Measurements from ENCODE around the gene ANK3. TPM values are rescaled to one million over a fixed set of nuclear protein-coding genes. Genes with fewer than 3 reads are reported as not detected.
A peak's percentile ranks its signal among the peaks of the same experiment; 100 is the strongest.

Gene ANK3
- total RNA-seq, 1 experiment from 2014 or later = 69.6 TPM

DNA sequence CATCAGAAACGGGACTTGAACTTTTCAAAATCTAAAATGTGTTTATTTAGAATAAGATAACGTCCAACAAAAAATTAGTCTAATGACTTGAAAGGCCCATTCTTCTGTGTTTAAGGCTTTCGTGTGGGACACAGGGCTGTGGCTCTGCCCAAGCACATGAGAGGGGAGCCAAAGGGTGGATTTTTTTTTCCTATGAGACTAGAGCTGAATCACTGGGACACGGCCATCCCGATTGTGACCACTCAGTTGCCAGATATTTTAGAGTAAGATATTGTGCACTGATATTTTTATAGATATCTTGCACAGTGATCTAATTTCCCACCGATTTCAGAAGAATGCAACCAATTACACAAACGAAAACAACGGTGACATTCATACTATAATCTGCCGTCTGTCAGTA, 99.9 kb downstream of the ANK3 start (continued):
- TF ChIP-seq ZNF138 (CRISPR knock-in tag; conservative IDR thresholded peaks at IDR 0.05) (no peak), CREB1 (CRISPR knock-in tag; IDR thresholded peaks at IDR 0.05) (no peak)
- TF ChIP-seq, protein P1, sequence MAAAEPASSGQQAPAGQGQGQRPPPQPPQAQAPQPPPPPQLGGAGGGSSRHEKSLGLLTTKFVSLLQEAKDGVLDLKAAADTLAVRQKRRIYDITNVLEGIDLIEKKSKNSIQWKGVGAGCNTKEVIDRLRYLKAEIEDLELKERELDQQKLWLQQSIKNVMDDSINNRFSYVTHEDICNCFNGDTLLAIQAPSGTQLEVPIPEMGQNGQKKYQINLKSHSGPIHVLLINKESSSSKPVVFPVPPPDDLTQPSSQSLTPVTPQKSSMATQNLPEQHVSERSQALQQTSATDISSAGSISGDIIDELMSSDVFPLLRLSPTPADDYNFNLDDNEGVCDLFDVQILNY (CRISPR knock-in tag; IDR thresholded peaks at IDR 0.05) = no peak
- TF ChIP-seq, protein P2, sequence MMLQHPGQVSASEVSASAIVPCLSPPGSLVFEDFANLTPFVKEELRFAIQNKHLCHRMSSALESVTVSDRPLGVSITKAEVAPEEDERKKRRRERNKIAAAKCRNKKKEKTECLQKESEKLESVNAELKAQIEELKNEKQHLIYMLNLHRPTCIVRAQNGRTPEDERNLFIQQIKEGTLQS (CRISPR knock-in tag; conservative IDR thresholded peaks at IDR 0.05) = no peak

DNA sequence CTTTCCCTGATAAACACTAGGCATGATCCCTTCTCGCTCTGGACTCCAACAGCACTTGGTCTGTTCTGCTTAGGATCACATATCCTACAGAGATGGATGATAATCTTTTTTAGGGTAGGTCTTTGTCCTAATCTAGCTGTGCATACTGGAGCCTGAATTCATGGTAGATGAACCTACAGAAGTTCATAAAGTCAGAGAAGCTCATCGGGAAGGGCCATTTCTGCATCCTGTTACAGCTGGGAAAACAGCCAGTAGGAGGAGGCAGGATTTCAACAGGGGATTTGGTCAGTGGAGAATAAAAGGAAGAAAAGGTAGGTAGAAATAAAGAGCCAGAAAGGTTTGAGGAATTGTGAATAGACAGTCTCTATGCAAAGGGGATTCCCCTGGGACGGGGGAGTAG, 101.4 kb downstream of the ANK3 start:
- no peak overlapping the region for H3K4me3 Mint-ChIP-seq
- H3K27me3 Mint-ChIP-seq (ENCODE audit: low read depth) = no peaks in the 10 kb centered on the region
- no peak overlapping the region; the same call in 1 of the 2 replicates for H3K27ac Mint-ChIP-seq
- H3K9me3 Mint-ChIP-seq = no peaks in the 10 kb centered on the region
- DNase-seq (ENCODE audit: low spot score) (no peak), ATAC-seq (peak; percentile 39)
- POLR2A ChIA-PET = no interaction called here
- TF ChIP-seq CREM (CRISPR knock-in tag; IDR thresholded peaks at IDR 0.05) (no peak), NR2C2 (CRISPR knock-in tag; IDR thresholded peaks at IDR 0.05) (no peak), RORB (CRISPR knock-in tag; IDR thresholded peaks at IDR 0.05) (no peak), FOXP1 (CRISPR knock-in tag; IDR thresholded peaks at IDR 0.05; ENCODE audit: borderline replicate concordance) (no peak), EMX1 (CRISPR knock-in tag; IDR thresholded peaks at IDR 0.05) (no peak), SP1 (CRISPR knock-in tag; conservative IDR thresholded peaks at IDR 0.05) (no peak), NR1H2 (CRISPR knock-in tag; IDR thresholded peaks at IDR 0.05) (no peak), MXD4 (CRISPR knock-in tag; IDR thresholded peaks at IDR 0.05; ENCODE audit: borderline replicate concordance) (no peak)
- TF ChIP-seq, protein P3, sequence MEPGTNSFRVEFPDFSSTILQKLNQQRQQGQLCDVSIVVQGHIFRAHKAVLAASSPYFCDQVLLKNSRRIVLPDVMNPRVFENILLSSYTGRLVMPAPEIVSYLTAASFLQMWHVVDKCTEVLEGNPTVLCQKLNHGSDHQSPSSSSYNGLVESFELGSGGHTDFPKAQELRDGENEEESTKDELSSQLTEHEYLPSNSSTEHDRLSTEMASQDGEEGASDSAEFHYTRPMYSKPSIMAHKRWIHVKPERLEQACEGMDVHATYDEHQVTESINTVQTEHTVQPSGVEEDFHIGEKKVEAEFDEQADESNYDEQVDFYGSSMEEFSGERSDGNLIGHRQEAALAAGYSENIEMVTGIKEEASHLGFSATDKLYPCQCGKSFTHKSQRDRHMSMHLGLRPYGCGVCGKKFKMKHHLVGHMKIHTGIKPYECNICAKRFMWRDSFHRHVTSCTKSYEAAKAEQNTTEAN (CRISPR knock-in tag; IDR thresholded peaks at IDR 0.05) = no peak
- no peaks in the 10 kb centered on the region for H3K36me3 Mint-ChIP-seq
- CTCF ChIA-PET = interaction anchor here (0.9 to 1.5 kb wide), 2 partner anchors 19 to 50 kb away, joined by 3 read pairs; no protein-coding TSS in a partner anchor
- peaks cover 5% of the 10 kb centered on the region for H3K4me1 Mint-ChIP-seq

DNA sequence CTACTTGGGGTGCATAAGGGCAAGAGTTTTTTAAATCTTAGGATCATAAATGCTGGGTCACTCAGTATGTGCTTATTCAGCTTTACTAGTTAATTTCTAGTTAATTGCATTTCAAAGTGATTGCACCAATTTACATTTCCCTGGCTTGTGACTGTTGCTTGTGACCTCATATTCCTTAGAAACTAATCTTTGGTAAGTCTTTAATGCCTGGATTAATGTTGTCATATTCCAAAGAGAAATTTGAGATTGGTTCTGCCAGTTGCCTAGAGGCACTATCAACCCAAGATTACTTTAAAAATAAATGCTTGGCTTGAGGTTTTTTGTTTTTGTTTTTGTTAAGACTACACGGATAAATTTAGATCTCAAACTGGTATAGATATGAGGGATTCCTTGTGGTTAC, 103.1 kb downstream of the ANK3 start:
- no peak overlapping the region for H3K4me3 Mint-ChIP-seq
- no peaks in the 10 kb centered on the region for H3K36me3 Mint-ChIP-seq
- no peak for DNase-seq (ENCODE audit: low spot score)
- ChIA-PET CTCF (no interaction called here), POLR2A (no interaction called here)
- TF ChIP-seq TCF7 (CRISPR knock-in tag; IDR thresholded peaks at IDR 0.05; ENCODE audit: low read depth) = no peak
- TF ChIP-seq, protein P4, sequence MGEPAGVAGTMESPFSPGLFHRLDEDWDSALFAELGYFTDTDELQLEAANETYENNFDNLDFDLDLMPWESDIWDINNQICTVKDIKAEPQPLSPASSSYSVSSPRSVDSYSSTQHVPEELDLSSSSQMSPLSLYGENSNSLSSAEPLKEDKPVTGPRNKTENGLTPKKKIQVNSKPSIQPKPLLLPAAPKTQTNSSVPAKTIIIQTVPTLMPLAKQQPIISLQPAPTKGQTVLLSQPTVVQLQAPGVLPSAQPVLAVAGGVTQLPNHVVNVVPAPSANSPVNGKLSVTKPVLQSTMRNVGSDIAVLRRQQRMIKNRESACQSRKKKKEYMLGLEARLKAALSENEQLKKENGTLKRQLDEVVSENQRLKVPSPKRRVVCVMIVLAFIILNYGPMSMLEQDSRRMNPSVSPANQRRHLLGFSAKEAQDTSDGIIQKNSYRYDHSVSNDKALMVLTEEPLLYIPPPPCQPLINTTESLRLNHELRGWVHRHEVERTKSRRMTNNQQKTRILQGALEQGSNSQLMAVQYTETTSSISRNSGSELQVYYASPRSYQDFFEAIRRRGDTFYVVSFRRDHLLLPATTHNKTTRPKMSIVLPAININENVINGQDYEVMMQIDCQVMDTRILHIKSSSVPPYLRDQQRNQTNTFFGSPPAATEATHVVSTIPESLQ (CRISPR knock-in tag; IDR thresholded peaks at IDR 0.05) = no peak
- TF ChIP-seq, protein P5, sequence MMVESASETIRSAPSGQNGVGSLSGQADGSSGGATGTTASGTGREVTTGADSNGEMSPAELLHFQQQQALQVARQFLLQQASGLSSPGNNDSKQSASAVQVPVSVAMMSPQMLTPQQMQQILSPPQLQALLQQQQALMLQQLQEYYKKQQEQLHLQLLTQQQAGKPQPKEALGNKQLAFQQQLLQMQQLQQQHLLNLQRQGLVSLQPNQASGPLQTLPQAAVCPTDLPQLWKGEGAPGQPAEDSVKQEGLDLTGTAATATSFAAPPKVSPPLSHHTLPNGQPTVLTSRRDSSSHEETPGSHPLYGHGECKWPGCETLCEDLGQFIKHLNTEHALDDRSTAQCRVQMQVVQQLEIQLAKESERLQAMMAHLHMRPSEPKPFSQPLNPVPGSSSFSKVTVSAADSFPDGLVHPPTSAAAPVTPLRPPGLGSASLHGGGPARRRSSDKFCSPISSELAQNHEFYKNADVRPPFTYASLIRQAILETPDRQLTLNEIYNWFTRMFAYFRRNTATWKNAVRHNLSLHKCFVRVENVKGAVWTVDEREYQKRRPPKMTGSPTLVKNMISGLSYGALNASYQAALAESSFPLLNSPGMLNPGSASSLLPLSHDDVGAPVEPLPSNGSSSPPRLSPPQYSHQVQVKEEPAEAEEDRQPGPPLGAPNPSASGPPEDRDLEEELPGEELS (CRISPR knock-in tag; IDR thresholded peaks at IDR 0.05) = no peak
- TF ChIP-seq, protein P1 (CRISPR knock-in tag; IDR thresholded peaks at IDR 0.05) = no peak
- no peak for TF ChIP-seq ZNF121 (CRISPR knock-in tag; IDR thresholded peaks at IDR 0.05)
- TF ChIP-seq, protein P6, sequence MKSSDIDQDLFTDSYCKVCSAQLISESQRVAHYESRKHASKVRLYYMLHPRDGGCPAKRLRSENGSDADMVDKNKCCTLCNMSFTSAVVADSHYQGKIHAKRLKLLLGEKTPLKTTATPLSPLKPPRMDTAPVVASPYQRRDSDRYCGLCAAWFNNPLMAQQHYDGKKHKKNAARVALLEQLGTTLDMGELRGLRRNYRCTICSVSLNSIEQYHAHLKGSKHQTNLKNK (CRISPR knock-in tag; IDR thresholded peaks at IDR 0.05) = no peak
- no peak for TF ChIP-seq FOXJ3 (CRISPR knock-in tag; IDR thresholded peaks at IDR 0.05; ENCODE audit: borderline replicate concordance)
- TF ChIP-seq ETV6 (CRISPR knock-in tag; IDR thresholded peaks at IDR 0.05) = no peak
- TF ChIP-seq JAZF1 (CRISPR knock-in tag; IDR thresholded peaks at IDR 0.05) = no peak
- ATAC-seq = no peak
- H3K4me1 Mint-ChIP-seq = peaks cover 5% of the 10 kb centered on the region
- H3K27ac Mint-ChIP-seq = no peak overlapping the region
- no peaks in the 10 kb centered on the region for H3K27me3 Mint-ChIP-seq (ENCODE audit: low read depth)
- no peaks in the 10 kb centered on the region for H3K9me3 Mint-ChIP-seq

Measured in WTC11 (cell line).